HL-60 (cell line): ENCODE results near the gene HPS5.

ENCODE experiments used
- CTCF ChIP-seq: IDR thresholded peaks from one replicate; pipeline ENCODE4 v1.5.1; 2011; ENCODE audit warnings: low read length, control low read depth, inconsistent platforms; ENCODE audit not compliant: insufficient read depth
- POLR2AphosphoS5 ChIP-seq: IDR thresholded peaks from 2 replicates; pipeline ENCODE4 v1.6.1; 2012; ENCODE audit warnings: low read depth

DNA sequence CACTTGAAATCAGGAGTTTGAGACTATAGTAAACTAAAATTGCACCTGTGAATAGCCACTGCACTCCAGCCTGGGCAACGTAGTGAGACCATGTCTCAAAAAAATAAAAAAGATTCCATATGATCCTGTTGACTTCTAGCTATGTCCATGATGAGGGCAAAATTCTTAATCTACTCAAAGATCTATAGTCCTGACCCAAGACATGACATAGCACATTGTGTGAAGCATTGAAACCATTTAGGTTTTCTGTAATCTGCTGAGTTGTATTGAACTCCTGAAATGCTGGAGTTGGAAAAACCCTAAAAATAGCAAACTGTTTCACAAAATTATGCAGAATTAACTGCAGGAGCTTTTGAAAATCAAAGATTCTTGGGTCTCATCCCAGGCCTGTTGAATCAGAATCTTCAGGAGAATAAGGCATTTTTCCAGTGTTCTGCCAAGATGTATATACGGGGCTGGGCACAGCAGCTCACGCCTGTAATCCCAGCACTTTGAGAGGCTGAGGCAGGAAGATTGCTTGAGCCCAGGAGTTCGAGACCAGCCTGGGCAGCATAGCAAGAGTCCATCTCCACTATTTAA is 42.6 kb upstream of the HPS5 start:
- no peak for TF ChIP-seq POLR2AphosphoS5
- no peak for TF ChIP-seq CTCF
